OCI-LY1 (cell line): Measurements from ENCODE around the gene YIPF3.

Experiments
- H2AFZ ChIP-seq: fragments of 200-600 bp; sonication (generic), shearing (Covaris generic); 2 replicates; pipeline ENCODE4 v1.6.0; 2014; ENCODE audit warnings: antibody characterized with exemption, mild to moderate bottlenecking, low read length
- H3F3A ChIP-seq: fragments of 200-600 bp; sonication (generic), shearing (Covaris generic); 2 replicates; pipeline ENCODE4 v1.6.0; 2014; ENCODE audit warnings: mild to moderate bottlenecking, antibody characterized with exemption, low read length, moderate library complexity; ENCODE audit not compliant: insufficient read depth
- H3K27ac ChIP-seq: fragments of 200-600 bp; sonication (generic); 2 replicates; pipeline ENCODE4 v1.5.1; 2014; ENCODE audit warnings: low read length, mixed run types, mild to moderate bottlenecking, low read depth; ENCODE audit not compliant: poor library complexity, severe bottlenecking
- H3K27me3 ChIP-seq: fragments of 200-600 bp; sonication (generic); 2 replicates; pipeline ENCODE4 v1.6.0; 2014; ENCODE audit warnings: antibody characterized with exemption, mild to moderate bottlenecking, low read length, moderate library complexity; ENCODE audit not compliant: insufficient read depth
- H3K36me3 ChIP-seq: fragments of 200-600 bp; sonication (generic); 2 replicates; pipeline ENCODE4 v1.6.1; 2014; ENCODE audit warnings: mild to moderate bottlenecking, antibody characterized with exemption, low read length, moderate library complexity, mixed read lengths; ENCODE audit not compliant: insufficient read depth
- H3K4me1 ChIP-seq: fragments of 200-600 bp; sonication (generic); 2 replicates; pipeline ENCODE4 v1.5.1; 2014; ENCODE audit warnings: mild to moderate bottlenecking, low read length, moderate library complexity; ENCODE audit not compliant: insufficient read depth, severe bottlenecking
- H3K4me2 ChIP-seq: fragments of 200-600 bp; sonication (generic), shearing (Covaris generic); 2 replicates; pipeline ENCODE4 v1.6.1; 2014; ENCODE audit warnings: low read length
- H3K4me3 ChIP-seq: fragments of 200-600 bp; sonication (generic); 2 replicates; pipeline ENCODE4 v1.5.1; 2014; ENCODE audit warnings: low read length, low read depth, mild to moderate bottlenecking, mixed read lengths; ENCODE audit not compliant: poor library complexity, severe bottlenecking
- H3K79me2 ChIP-seq: fragments of 200-600 bp; shearing (Covaris generic); 2 replicates; pipeline ENCODE4 v1.6.1; 2016; ENCODE audit warnings: mixed run types, low read length, mixed read lengths; ENCODE audit not compliant: insufficient read depth
- H3K9ac ChIP-seq: fragments of 200-600 bp; sonication (generic), shearing (Covaris generic); 2 replicates; pipeline ENCODE4 v1.6.1; 2014; ENCODE audit warnings: mild to moderate bottlenecking, low read length, mixed read lengths
- H3K9me2 ChIP-seq: fragments of 200-600 bp; sonication (generic), shearing (Covaris generic); 2 replicates; pipeline ENCODE4 v1.6.1; 2014; ENCODE audit warnings: low read depth, mild to moderate bottlenecking, low read length, mixed read lengths
- H3K9me3 ChIP-seq: fragments of 200-600 bp; shearing (Covaris generic); 2 replicates; pipeline ENCODE4 v1.6.1; 2014; ENCODE audit warnings: low read length, mixed read lengths
- H4K20me1 ChIP-seq: fragments of 200-600 bp; sonication (generic), shearing (Covaris generic); 2 replicates; pipeline ENCODE4 v1.6.0; 2016; ENCODE audit warnings: mild to moderate bottlenecking, low read length; ENCODE audit not compliant: insufficient read depth
- EZH2 ChIP-seq: fragments of 200-600 bp; sonication (generic), shearing (Covaris generic); IDR thresholded peaks from 2 replicates; pipeline ENCODE4 v1.8.0; 2017; ENCODE audit warnings: borderline replicate concordance, mixed run types, mild to moderate bottlenecking, antibody characterized with exemption, low read length, moderate library complexity, mixed read lengths
- TF ChIP-seq, protein P1 (sequence below): fragments of 200-600 bp; sonication (generic), shearing (Covaris generic); IDR thresholded peaks from 2 replicates; pipeline ENCODE4 v1.5.1; 2017; ENCODE audit warnings: mild to moderate bottlenecking, antibody characterized with exemption, low read length, moderate library complexity, mixed read lengths

YIPF3 gene

DNA sequence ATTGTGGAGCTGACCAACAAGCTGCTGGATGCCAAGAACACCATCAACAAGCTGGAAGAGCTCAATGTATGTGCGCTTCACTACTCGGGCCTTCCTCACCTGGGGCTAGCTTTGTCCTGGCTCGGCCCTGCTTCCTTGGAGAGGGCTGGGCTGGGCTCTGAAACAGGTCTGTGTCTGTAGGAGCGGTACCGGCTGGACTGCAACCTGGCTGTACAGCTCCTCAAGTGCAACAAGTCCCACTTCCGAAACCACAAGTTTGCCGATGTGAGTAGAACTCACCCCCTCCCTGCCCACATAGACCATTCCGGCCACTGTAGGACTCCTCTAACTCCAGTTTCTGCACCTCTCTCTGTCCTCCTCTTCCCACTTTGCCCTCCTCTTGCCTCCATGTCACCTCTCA lies 13.3 kb downstream of the YIPF3 start:
- no peak overlapping the region for H3K9ac ChIP-seq
- TF ChIP-seq, protein P1, sequence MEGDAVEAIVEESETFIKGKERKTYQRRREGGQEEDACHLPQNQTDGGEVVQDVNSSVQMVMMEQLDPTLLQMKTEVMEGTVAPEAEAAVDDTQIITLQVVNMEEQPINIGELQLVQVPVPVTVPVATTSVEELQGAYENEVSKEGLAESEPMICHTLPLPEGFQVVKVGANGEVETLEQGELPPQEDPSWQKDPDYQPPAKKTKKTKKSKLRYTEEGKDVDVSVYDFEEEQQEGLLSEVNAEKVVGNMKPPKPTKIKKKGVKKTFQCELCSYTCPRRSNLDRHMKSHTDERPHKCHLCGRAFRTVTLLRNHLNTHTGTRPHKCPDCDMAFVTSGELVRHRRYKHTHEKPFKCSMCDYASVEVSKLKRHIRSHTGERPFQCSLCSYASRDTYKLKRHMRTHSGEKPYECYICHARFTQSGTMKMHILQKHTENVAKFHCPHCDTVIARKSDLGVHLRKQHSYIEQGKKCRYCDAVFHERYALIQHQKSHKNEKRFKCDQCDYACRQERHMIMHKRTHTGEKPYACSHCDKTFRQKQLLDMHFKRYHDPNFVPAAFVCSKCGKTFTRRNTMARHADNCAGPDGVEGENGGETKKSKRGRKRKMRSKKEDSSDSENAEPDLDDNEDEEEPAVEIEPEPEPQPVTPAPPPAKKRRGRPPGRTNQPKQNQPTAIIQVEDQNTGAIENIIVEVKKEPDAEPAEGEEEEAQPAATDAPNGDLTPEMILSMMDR, result no peak
- TF ChIP-seq EZH2, result no peak

DNA sequence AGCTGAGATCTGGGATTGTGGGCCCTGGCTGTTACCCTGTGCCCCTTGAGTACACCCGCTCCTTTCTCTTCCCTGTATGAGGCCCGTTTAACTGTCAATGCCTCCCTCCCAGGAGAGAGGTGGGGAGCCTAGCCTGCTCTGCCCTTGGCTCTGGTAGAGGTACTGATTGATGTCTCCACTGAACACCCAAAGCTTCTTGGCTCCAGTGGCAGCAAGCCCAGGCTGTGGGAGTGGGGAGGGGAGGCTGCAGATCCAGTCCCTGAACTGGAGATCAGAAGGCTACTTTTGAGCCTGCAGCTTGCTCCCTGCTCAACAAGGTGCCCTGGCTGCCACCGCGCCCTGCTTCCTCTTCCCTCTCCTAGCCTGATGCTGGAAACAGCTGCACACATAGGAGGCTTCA lies 14.1 kb downstream of the YIPF3 start:
- Histone ChIP-seq H2AFZ (no peak overlapping the region), H3K9ac (no peak overlapping the region), H3K79me2 (no peaks in the 10 kb centered on the region), H3K36me3 (peaks cover 43% of the 10 kb centered on the region; the same call in 1 of the 2 replicates), H3K27ac (no peak overlapping the region), H4K20me1 (no peaks in the 10 kb centered on the region), H3K4me3 (no peak overlapping the region), H3K4me1 (no peaks in the 10 kb centered on the region), H3K9me2 (no peaks in the 10 kb centered on the region), H3F3A (no peaks in the 10 kb centered on the region), H3K27me3 (no peaks in the 10 kb centered on the region), H3K4me2 (no peak overlapping the region), H3K9me3 (no peaks in the 10 kb centered on the region)
- no peak for TF ChIP-seq EZH2
- TF ChIP-seq, protein P1, result no peak

More for the DNA sequence above, 13.3 kb downstream of the YIPF3 start:
- H3K4me1 ChIP-seq, result no peaks in the 10 kb centered on the region
- H3K4me3 ChIP-seq, result no peak overlapping the region
- H4K20me1 ChIP-seq, result no peaks in the 10 kb centered on the region
- H3K27ac ChIP-seq, result no peak overlapping the region
- H2AFZ ChIP-seq, result no peak overlapping the region
- no peaks in the 10 kb centered on the region for H3K9me3 ChIP-seq
- H3K9me2 ChIP-seq, result no peaks in the 10 kb centered on the region
- no peak overlapping the region for H3K4me2 ChIP-seq
- peaks cover 43% of the 10 kb centered on the region; the same call in 1 of the 2 replicates for H3K36me3 ChIP-seq
- peaks cover 1% of the 10 kb centered on the region; the same call in 1 of the 2 replicates for H3K27me3 ChIP-seq
- no peaks in the 10 kb centered on the region for H3F3A ChIP-seq
- no peaks in the 10 kb centered on the region for H3K79me2 ChIP-seq

DNA sequence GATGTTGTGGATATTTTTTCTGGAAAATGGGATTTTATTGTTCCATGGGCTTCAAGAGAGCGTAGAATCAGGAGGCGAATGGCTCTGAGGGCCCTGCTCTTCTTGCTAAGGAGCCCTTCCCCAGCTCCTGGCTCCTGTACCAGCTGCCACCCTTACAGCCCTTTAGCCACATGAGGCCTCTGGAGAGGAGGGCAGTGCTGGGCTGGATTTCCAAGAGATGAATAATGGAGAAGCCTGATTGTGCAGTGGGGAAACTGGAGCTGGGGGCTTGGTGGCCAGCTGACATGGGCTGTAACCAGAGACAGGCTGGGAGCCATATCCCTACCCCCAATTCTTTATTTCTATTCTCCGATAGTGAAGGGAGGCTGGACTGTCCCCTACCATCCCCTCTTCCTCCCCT lies 15.8 kb downstream of the YIPF3 start:
- Histone ChIP-seq H3K9me2 (no peaks in the 10 kb centered on the region), H3K4me3 (no peak overlapping the region), H3K9me3 (no peaks in the 10 kb centered on the region), H3K9ac (no peak overlapping the region), H3K79me2 (no peaks in the 10 kb centered on the region), H3K36me3 (peaks cover 43% of the 10 kb centered on the region; the same call in 1 of the 2 replicates), H3K4me2 (no peak overlapping the region), H3F3A (no peaks in the 10 kb centered on the region), H3K4me1 (no peaks in the 10 kb centered on the region), H3K27me3 (no peaks in the 10 kb centered on the region), H2AFZ (no peak overlapping the region), H3K27ac (no peak overlapping the region), H4K20me1 (no peaks in the 10 kb centered on the region)
- no peak for TF ChIP-seq EZH2
- TF ChIP-seq, protein P1, result no peak
